Body of pancreas (tissue), 4 donors: ENCODE data around the gene TIMM22.

Experiments used
- CTCF ChIP-seq, 7 experiments: fragments of 450-650 bp in 4 of 7; fragments of 200-600 bp in 3 of 7; sonication (generic) in 3 of 7; IDR thresholded peaks; one replicate each; pipeline ENCODE4 v1.5.1; 2016 to 2019; ENCODE audit warnings: antibody characterized with exemption in 7 of 7
- POLR2A ChIP-seq, 3 donors: fragments of 450-650 bp; IDR thresholded peaks; one replicate each; pipeline ENCODE4 v1.6.1; 2016; ENCODE audit warnings: antibody characterized with exemption in 3 of 3, mild to moderate bottlenecking in 2 of 3

GRCh38 chr17:1045456-1045855 lies 48.5 kb downstream of the TIMM22 start:
- TF ChIP-seq CTCF (IDR thresholded peaks at IDR 0.05) (no peak), POLR2A (IDR thresholded peaks at IDR 0.05) (no peak)
